Heart left ventricle (tissue), 13 donors: ENCODE data around the gene G0S2.

Experiments
- CTCF ChIP-seq, 12 donors: fragments of 200-600 bp; sonication (generic) in 4 of 12; IDR thresholded peaks; one replicate each; pipeline versions ENCODE4 v1.5.0 to v1.8.0; 2018 to 2022; ENCODE audit warnings: antibody characterized with exemption in 12 of 12, mild to moderate bottlenecking in 5 of 12
- POLR2A ChIP-seq, 2 donors: fragments of 450-650 bp; IDR thresholded peaks; one replicate each; pipeline ENCODE4 v1.6.1; 2017; ENCODE audit warnings: antibody characterized with exemption in 2 of 2, mild to moderate bottlenecking in 2 of 2, moderate library complexity in 2 of 2
- donor health status: ischemic (EF 13 %, LVEDD 7.1; RV severe dilation, severe dysfunction).
- donor health status: DM: no; HTN: yes; CAD: no.
- donor health status: DM: no; HTN: no; CAD: no.
- donor health status: ischemic (EF 25% LVEDD 6.9; RV normal size, moderate dysfunction).
- donor health status: ischemic (EF 25% LVEDD 5.7; RV mildly dilated, moderate dysfunction).
- donor health status: ischemic (EF 35%, LVEDD 5.7; RV mildly dilated, moderate dysfunction).
- donor health status: nonischemic (EF 11% LVEDD 7.7; RV severe dilation, severe dysfunction).
- donor health status: DM: yes; HTN: yes; CAD: no.
- donor health status: PGD.
- donor health status: ischemic (EF 29% LVEDD 5.4; RV normal size, mild dysfunction).
- donor health status: nonischemic (EF 23%, LVEDD 6.1; RV moderate dilation, normal function).

GRCh38 chr1:209692296-209692695 lies 17.1 kb downstream of the G0S2 start:
- TF ChIP-seq CTCF (IDR thresholded peaks at IDR 0.05) (no peak), POLR2A (IDR thresholded peaks at IDR 0.05) (no peak)
